Measurements from ENCODE around the gene NIN. TPM values are rescaled to one million over a fixed set of nuclear protein-coding genes. Genes with fewer than 3 reads are reported as not detected.

NIN gene
- total and polyA plus RNA-seq, 2 of the 4 experiments (the other 2 are of a cell fraction) = 15.2 to 98.4 TPM

GRCh38 chr14:50750323-50750722 is 80.6 kb downstream of the NIN start:
- Histone ChIP-seq H3K27ac (ENCODE audit: insufficient read depth, low read length) (no peak overlapping the region), H2AK9ac (replicated peaks; ENCODE audit: low read depth, low read length, poor library complexity) (no peak overlapping the region), H3K56ac (ENCODE audit: extremely low read depth, insufficient read depth, low read length) (no peak overlapping the region), H3K4me1 (ENCODE audit: control insufficient read depth, insufficient read depth, low read length) (no peaks in the 10 kb centered on the region), H4K8ac (ENCODE audit: low read depth in 2 of 2, low read length in 2 of 2) (no peak overlapping the region), H4K91ac (ENCODE audit: insufficient read depth, low read depth, low read length) (no peak overlapping the region), H3K9me3 (ENCODE audit: control insufficient read depth, insufficient read depth, low read length) (no peaks in the 10 kb centered on the region), H3K9me1 (ENCODE audit: insufficient read depth, low read length) (no peaks in the 10 kb centered on the region), H2AFZ (replicated peaks; ENCODE audit: low read length, poor library complexity) (no peak overlapping the region), H3K14ac (replicated peaks; ENCODE audit: low read depth, low read length) (no peak overlapping the region), H2BK5ac (ENCODE audit: low read depth, low read length, poor library complexity, severe bottlenecking) (no peak overlapping the region), H3K4ac (ENCODE audit: low read depth, low read length) (no peak overlapping the region), H3K36me3 (ENCODE audit: control insufficient read depth, insufficient read depth, low read length) (peaks cover 14% of the 10 kb centered on the region), H3K4me3 (ENCODE audit: insufficient read depth, low read depth, low read length) (no peak overlapping the region), H2BK15ac (ENCODE audit: low read depth, low read length) (no peak overlapping the region), H3K18ac (ENCODE audit: low read depth, low read length) (no peak overlapping the region), H2BK20ac (ENCODE audit: low read depth, low read length) (no peak overlapping the region), H3K79me1 (ENCODE audit: low read depth in 1 of 2, low read length in 2 of 2) (no peaks in the 10 kb centered on the region), H2BK120ac (ENCODE audit: low read depth, low read length) (no peak overlapping the region), H3K27me3 (ENCODE audit: control insufficient read depth, insufficient read depth, low read length) (no peaks in the 10 kb centered on the region), H4K5ac (ENCODE audit: low read depth, low read length) (no peak overlapping the region), H3K9ac (ENCODE audit: low read depth, low read length) (no peak overlapping the region), H2AK5ac (ENCODE audit: low read depth, low read length) (no peak overlapping the region), H3K23ac (ENCODE audit: low read depth, low read length) (no peak overlapping the region), H3K4me2 (ENCODE audit: low read depth, low read length) (no peak overlapping the region), H4K20me1 (ENCODE audit: insufficient read depth, low read length) (no peaks in the 10 kb centered on the region)
- DNase-seq = no peak
- intact Hi-C loops (cut with micrococcal nuclease) = no loop called here
- no peak for TF ChIP-seq MAFK (IDR thresholded peaks at IDR 0.05; ENCODE audit: low read depth, low read length)
- TF ChIP-seq MAZ (IDR thresholded peaks at IDR 0.05; ENCODE audit: borderline replicate concordance, low read depth, low read length) = no peak
- no peak for TF ChIP-seq CHD1 (IDR thresholded peaks at IDR 0.05; ENCODE audit: low read depth, low read length)
- TF ChIP-seq NFE2L2 (IDR thresholded peaks at IDR 0.05; ENCODE audit: low read depth, low read length) = no peak
- TF ChIP-seq SMC3 (IDR thresholded peaks at IDR 0.05; ENCODE audit: low read depth, low read length) = no peak
- TF ChIP-seq FOS (IDR thresholded peaks at IDR 0.05; ENCODE audit: low read depth, low read length) = no peak
- no peak for TF ChIP-seq RFX5 (IDR thresholded peaks at IDR 0.05; ENCODE audit: low read depth, low read length)
- WGBS, 2 experiments (ENCODE audit: extremely low coverage in 2 of 2, insufficient read length in 1 of 2) = no CpG with 5 or more reads among the region's 1 CpG
- BruUV-seq (replicated peaks) = no TSS peak
- POLR2A ChIA-PET (ENCODE audit: unreplicated experiment) = no interaction called here
- CTCF ChIA-PET = no interaction called here
- dilution Hi-C loops (cut with HindIII; ENCODE audit: low sequenced_read_pairs, unreplicated experiment) = no loop called here
- ATAC-seq (ENCODE audit: low read depth) = no peak
- in situ Hi-C loops (cut with MboI; ENCODE audit: low sequenced_read_pairs) = no loop called here
